ENCODE results near the gene SND1. TPM values are rescaled to one million over a fixed set of nuclear protein-coding genes. Genes with fewer than 3 reads are reported as not detected.

The SND1 gene
- total RNA-seq, 1 experiment from 2014 or later, result 218 TPM

DNA sequence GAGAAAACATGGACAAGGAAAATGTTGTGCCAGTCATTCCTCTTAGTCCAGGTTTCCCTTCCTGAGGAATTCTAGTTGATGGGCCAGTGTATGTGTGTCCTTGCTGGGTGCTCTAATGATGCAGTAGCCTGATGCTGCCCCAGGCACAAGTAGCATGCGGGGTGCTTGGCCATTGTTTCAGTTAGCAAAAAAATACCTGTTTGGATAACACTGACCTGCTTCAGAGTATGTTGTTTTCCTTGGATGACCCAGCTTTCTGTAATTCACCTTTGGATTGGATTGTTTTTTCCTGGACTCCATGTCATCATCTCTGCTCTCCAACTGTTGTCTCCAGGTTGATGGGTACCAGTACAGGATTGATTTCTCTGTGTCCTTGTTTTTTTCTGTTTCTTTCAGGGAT is 169.2 kb downstream of the SND1 start:
- Histone ChIP-seq H4K91ac (ENCODE audit: insufficient read length, low read depth, low read length) (no peak overlapping the region), H3K18ac (ENCODE audit: insufficient read length, low read depth, low read length) (no peak overlapping the region), H2BK15ac (ENCODE audit: low read depth, low read length) (no peak overlapping the region), H2BK20ac (ENCODE audit: low read depth, low read length, poor library complexity, severe bottlenecking) (no peak overlapping the region), H4K8ac (replicated peaks; ENCODE audit: insufficient read length, low read depth, low read length) (no peak overlapping the region), H3K9ac (ENCODE audit: extremely low read depth, insufficient read length, low read length) (no peak overlapping the region), H3K79me1 (ENCODE audit: insufficient read depth, low read depth, low read length, poor library complexity, severe bottlenecking) (peaks cover 2% of the 10 kb centered on the region), H3K23ac (ENCODE audit: insufficient read length, low read depth, low read length) (no peak overlapping the region), H4K20me1 (ENCODE audit: control insufficient read depth, insufficient read depth, insufficient read length) (no peaks in the 10 kb centered on the region), H2BK120ac (ENCODE audit: low read depth, low read length, poor library complexity, severe bottlenecking) (no peak overlapping the region), H3K14ac (ENCODE audit: insufficient read depth, low read length) (no peak overlapping the region), H2BK12ac (ENCODE audit: insufficient read length, low read depth, low read length) (no peak overlapping the region), H3K27ac (ENCODE audit: insufficient read length, low read depth, low read length) (no peak overlapping the region), H3K56ac (ENCODE audit: insufficient read length, low read depth, low read length) (no peak overlapping the region), H3K23me2 (ENCODE audit: insufficient read length, low read depth, low read length, poor library complexity, severe bottlenecking) (no peaks in the 10 kb centered on the region), H3K4me2 (ENCODE audit: insufficient read depth, insufficient read length, low read length) (no peak overlapping the region), H2AK5ac (ENCODE audit: insufficient read length, low read length) (no peak overlapping the region), H3K79me2 (ENCODE audit: insufficient read depth, low read length) (no peaks in the 10 kb centered on the region; the same call in 1 of the 2 replicates), H4K5ac (ENCODE audit: insufficient read length, low read depth, low read length) (no peak overlapping the region), H3K9me3 (ENCODE audit: control insufficient read depth, low read depth, low read length) (no peaks in the 10 kb centered on the region), H3K27me3 (ENCODE audit: insufficient read depth, low read length) (no peaks in the 10 kb centered on the region), H3T11ph (ENCODE audit: low read length) (no peak overlapping the region), H2AFZ (ENCODE audit: low read length) (no peak overlapping the region), H2BK5ac (ENCODE audit: insufficient read length, low read length) (no peak overlapping the region), H3K4me1 (ENCODE audit: insufficient read depth, low read length) (peaks cover 12% of the 10 kb centered on the region), H3K4ac (ENCODE audit: low read depth, low read length) (no peak overlapping the region)
- H3K4me1 Mint-ChIP-seq, result peaks cover 26 to 36% of the 10 kb centered on the region in 2 experiments
- peak overlapping the region in 1 of 3 experiments; percentile 64; a peak in 1 of 7 replicates for H3K27ac Mint-ChIP-seq
- no peaks in the 10 kb centered on the region for H3K9me3 Mint-ChIP-seq
- H3K4me3 Mint-ChIP-seq, result no peak overlapping the region
- TF ChIP-seq, protein P1, sequence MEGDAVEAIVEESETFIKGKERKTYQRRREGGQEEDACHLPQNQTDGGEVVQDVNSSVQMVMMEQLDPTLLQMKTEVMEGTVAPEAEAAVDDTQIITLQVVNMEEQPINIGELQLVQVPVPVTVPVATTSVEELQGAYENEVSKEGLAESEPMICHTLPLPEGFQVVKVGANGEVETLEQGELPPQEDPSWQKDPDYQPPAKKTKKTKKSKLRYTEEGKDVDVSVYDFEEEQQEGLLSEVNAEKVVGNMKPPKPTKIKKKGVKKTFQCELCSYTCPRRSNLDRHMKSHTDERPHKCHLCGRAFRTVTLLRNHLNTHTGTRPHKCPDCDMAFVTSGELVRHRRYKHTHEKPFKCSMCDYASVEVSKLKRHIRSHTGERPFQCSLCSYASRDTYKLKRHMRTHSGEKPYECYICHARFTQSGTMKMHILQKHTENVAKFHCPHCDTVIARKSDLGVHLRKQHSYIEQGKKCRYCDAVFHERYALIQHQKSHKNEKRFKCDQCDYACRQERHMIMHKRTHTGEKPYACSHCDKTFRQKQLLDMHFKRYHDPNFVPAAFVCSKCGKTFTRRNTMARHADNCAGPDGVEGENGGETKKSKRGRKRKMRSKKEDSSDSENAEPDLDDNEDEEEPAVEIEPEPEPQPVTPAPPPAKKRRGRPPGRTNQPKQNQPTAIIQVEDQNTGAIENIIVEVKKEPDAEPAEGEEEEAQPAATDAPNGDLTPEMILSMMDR (conservative IDR thresholded peaks at IDR 0.05), result no peak
- H3K27me3 Mint-ChIP-seq (ENCODE audit: low read depth), result no peaks in the 10 kb centered on the region
- WGBS (ENCODE audit: extremely low coverage, insufficient read length, low lambda C conversion rate), result no CpG with 5 or more reads among the region's 1 CpG
- no peaks in the 10 kb centered on the region for H3K36me3 Mint-ChIP-seq (ENCODE audit: insufficient read depth in 1 of 3, low read depth in 3 of 3)
- no peak for DNase-seq

Data from H9 (cell line).